Measurements from ENCODE around the gene UBE3B.

The UBE3B gene

GRCh38 chr12:109448272-109448671 is 29.2 kb upstream of the UBE3B start:
- no peak for DNase-seq (ENCODE audit: low read depth)
- no peak overlapping the region for H3K4me3 ChIP-seq (ENCODE audit: low read depth, low read length)
- TF ChIP-seq POLR2A (IDR thresholded peaks at IDR 0.05; ENCODE audit: extremely low read depth, insufficient read length) (no peak), MAX (IDR thresholded peaks at IDR 0.05; ENCODE audit: low read depth, low read length) (no peak), MYC (IDR thresholded peaks at IDR 0.05; ENCODE audit: low read depth, low read length) (no peak)

- no peak for TF ChIP-seq MYC (IDR thresholded peaks at IDR 0.05; ENCODE audit: low read depth, low read length)
- no peak for TF ChIP-seq CTCF (IDR thresholded peaks at IDR 0.05; ENCODE audit: low read depth, low read length)
- TF ChIP-seq MAX (IDR thresholded peaks at IDR 0.05; ENCODE audit: low read depth, low read length), result no peak
- no peak for TF ChIP-seq POLR2A (IDR thresholded peaks at IDR 0.05; ENCODE audit: extremely low read depth, insufficient read length)
- no peak for DNase-seq (ENCODE audit: low read depth)
These were observed 28.6 kb upstream of the UBE3B start for GRCh38 chr12:109448707-109449390.

GRCh38 chr12:109449845-109450532 is 27.4 kb upstream of the UBE3B start:
- DNase-seq (ENCODE audit: low read depth), result no peak
- TF ChIP-seq MYC (IDR thresholded peaks at IDR 0.05; ENCODE audit: low read depth, low read length), result no peak
- no peak for TF ChIP-seq MAX (IDR thresholded peaks at IDR 0.05; ENCODE audit: low read depth, low read length)
- no peak for TF ChIP-seq POLR2A (IDR thresholded peaks at IDR 0.05; ENCODE audit: extremely low read depth, insufficient read length)
- TF ChIP-seq CTCF (IDR thresholded peaks at IDR 0.05; ENCODE audit: low read depth, low read length), result no peak
- no peak overlapping the region for H3K4me3 ChIP-seq (ENCODE audit: low read depth, low read length)

More at GRCh38 chr12:109448707-109449390, 28.6 kb upstream of the UBE3B start:
- no peak overlapping the region for H3K4me3 ChIP-seq (ENCODE audit: low read depth, low read length)

GRCh38 chr12:109450980-109451379 is 26.5 kb upstream of the UBE3B start:
- no peak overlapping the region for H3K4me3 ChIP-seq (ENCODE audit: low read depth, low read length)
- peak; percentile 43 for DNase-seq (ENCODE audit: low read depth)
- TF ChIP-seq MYC (IDR thresholded peaks at IDR 0.05; ENCODE audit: low read depth, low read length) (no peak), MAX (IDR thresholded peaks at IDR 0.05; ENCODE audit: low read depth, low read length) (no peak), CTCF (IDR thresholded peaks at IDR 0.05; ENCODE audit: low read depth, low read length) (no peak), POLR2A (IDR thresholded peaks at IDR 0.05; ENCODE audit: extremely low read depth, insufficient read length) (no peak)

- DNase-seq (ENCODE audit: low read depth), result no peak
- TF ChIP-seq CTCF (IDR thresholded peaks at IDR 0.05; ENCODE audit: low read depth, low read length) (no peak), POLR2A (IDR thresholded peaks at IDR 0.05; ENCODE audit: extremely low read depth, insufficient read length) (no peak), MAX (IDR thresholded peaks at IDR 0.05; ENCODE audit: low read depth, low read length) (no peak), MYC (IDR thresholded peaks at IDR 0.05; ENCODE audit: low read depth, low read length) (no peak)
- no peak overlapping the region for H3K4me3 ChIP-seq (ENCODE audit: low read depth, low read length)
These were observed 26.0 kb upstream of the UBE3B start for GRCh38 chr12:109451400-109451799.

- H3K4me3 ChIP-seq (ENCODE audit: low read depth, low read length), result no peak overlapping the region
- DNase-seq (ENCODE audit: low read depth), result no peak
- no peak for TF ChIP-seq MYC (IDR thresholded peaks at IDR 0.05; ENCODE audit: low read depth, low read length)
- no peak for TF ChIP-seq MAX (IDR thresholded peaks at IDR 0.05; ENCODE audit: low read depth, low read length)
- TF ChIP-seq POLR2A (IDR thresholded peaks at IDR 0.05; ENCODE audit: extremely low read depth, insufficient read length), result no peak
- no peak for TF ChIP-seq CTCF (IDR thresholded peaks at IDR 0.05; ENCODE audit: low read depth, low read length)
These were observed 24.9 kb upstream of the UBE3B start for GRCh38 chr12:109452489-109452888.

All from NB4 (cell line).